HepG2 (cell line): ENCODE results near the gene MAP1LC3A. TPM values are rescaled to one million over a fixed set of nuclear protein-coding genes. Genes with fewer than 3 reads are reported as not detected.

Source experiments
- ARNTL ChIP-seq: sonication (generic); formaldehyde crosslinking; IDR thresholded peaks from 2 replicates; pipeline ENCODE4 v1.4.0; 2020; ENCODE audit warnings: mild to moderate bottlenecking, missing genetic modification reagents
- CEBPG ChIP-seq: IDR thresholded peaks from 2 replicates; pipeline ENCODE4 v1.6.1; 2016
- HIVEP1 ChIP-seq: sonication (generic); formaldehyde crosslinking; IDR thresholded peaks from 2 replicates; pipeline ENCODE4 v1.4.0; 2020; ENCODE audit warnings: mild to moderate bottlenecking, missing genetic modification reagents
- KAT7 ChIP-seq: IDR thresholded peaks from 2 replicates; pipeline ENCODE4 v1.6.1; 2018; ENCODE audit warnings: borderline replicate concordance, missing compliant biosample characterization
- KDM3A ChIP-seq: IDR thresholded peaks from 2 replicates; pipeline ENCODE4 v1.6.1; 2018; ENCODE audit warnings: low read depth, missing compliant biosample characterization
- RFXAP ChIP-seq: sonication (generic); formaldehyde crosslinking; IDR thresholded peaks from 2 replicates; pipeline ENCODE4 v1.4.0; 2020; ENCODE audit warnings: missing genetic modification reagents, borderline replicate concordance
- SP5 ChIP-seq: IDR thresholded peaks from 2 replicates; pipeline ENCODE4 v1.6.1; 2016; ENCODE audit warnings: low read depth, borderline replicate concordance
- SSRP1 ChIP-seq: IDR thresholded peaks from 2 replicates; pipeline ENCODE4 v1.6.1; 2016; ENCODE audit warnings: control low read depth
- TBX3 ChIP-seq: fragments of 450-650 bp; IDR thresholded peaks from 2 replicates; pipeline ENCODE4 v1.6.1; 2017; ENCODE audit warnings: antibody characterized with exemption, mild to moderate bottlenecking, inconsistent platforms, borderline replicate concordance
- TSC22D2 ChIP-seq: sonication (generic); formaldehyde crosslinking; IDR thresholded peaks from 2 replicates; pipeline ENCODE4 v1.5.1; 2020; ENCODE audit warnings: missing genetic modification reagents, mild to moderate bottlenecking, borderline replicate concordance
- ZBTB8A ChIP-seq: sonication (generic); formaldehyde crosslinking; IDR thresholded peaks from 2 replicates; pipeline ENCODE4 v1.4.0; 2020; ENCODE audit warnings: mild to moderate bottlenecking, low read depth, missing genetic modification reagents, borderline replicate concordance
- ZNF12 ChIP-seq: sonication (generic); formaldehyde crosslinking; IDR thresholded peaks from 2 replicates; pipeline ENCODE4 v1.5.0; 2020; ENCODE audit warnings: missing genetic modification reagents
- ZNF235 ChIP-seq: sonication (generic); formaldehyde crosslinking; IDR thresholded peaks from 2 replicates; pipeline ENCODE4 v1.8.1; 2023; ENCODE audit warnings: mild to moderate bottlenecking, missing genetic modification reagents, borderline replicate concordance
- ZNF558 ChIP-seq: sonication (generic); formaldehyde crosslinking; IDR thresholded peaks from 2 replicates; pipeline ENCODE4 v1.9.0; 2022; ENCODE audit warnings: mild to moderate bottlenecking, missing genetic modification reagents, borderline replicate concordance
- ZNF782 ChIP-seq: sonication (generic); formaldehyde crosslinking; IDR thresholded peaks from 2 replicates; pipeline ENCODE4 v1.4.0; 2020; ENCODE audit warnings: missing genetic modification reagents, mild to moderate bottlenecking, borderline replicate concordance
- ZZZ3 ChIP-seq: sonication (generic); formaldehyde crosslinking; IDR thresholded peaks from 2 replicates; pipeline ENCODE4 v1.4.0; 2020; ENCODE audit warnings: missing genetic modification reagents, mild to moderate bottlenecking, borderline replicate concordance
- polyA plus RNA-seq, 8 experiments: library from polyadenylated mRNA; depleted of rRNA in 3 of 8; stranded (reverse) in 7 of 8; unstranded in 1 of 8; fragments of >200 nt; fragmentation: Illumina TruSeq in 4 of 8; extraction: Trizol in 4 of 8; gene quantifications; 2 replicates each; pipeline versions ENCODE4 v1.2.1 to v1.2.3, GENCODE V29; 2011 to 2016; ENCODE audit warnings: low read depth in 4 of 8, missing spikeins in 1 of 8, mixed read lengths in 1 of 8; ENCODE audit not compliant: insufficient read depth in 1 of 8
- total RNA-seq, 5 experiments: library from RNA; depleted of rRNA; stranded (reverse); fragments of >200 nt; fragmentation: Illumina TruSeq; extraction: Trizol; gene quantifications; 2 replicates each; pipeline ENCODE4 v1.2.3, GENCODE V29; 2016; ENCODE audit warnings: low read depth in 1 of 5
- TF ChIP-seq, protein P1 (sequence below): sonication (generic); formaldehyde crosslinking; IDR thresholded peaks from 2 replicates; pipeline ENCODE4 v1.4.0; 2020; ENCODE audit warnings: missing genetic modification reagents, mild to moderate bottlenecking, borderline replicate concordance
- TF ChIP-seq, protein P2 (sequence below): sonication (generic); formaldehyde crosslinking; IDR thresholded peaks from 2 replicates; pipeline ENCODE4 v1.9.0; 2021; ENCODE audit warnings: mild to moderate bottlenecking, missing genetic modification reagents
- TF ChIP-seq, protein P3 (sequence below): sonication (generic); formaldehyde crosslinking; IDR thresholded peaks from 2 replicates; pipeline ENCODE4 v1.4.0; 2020; ENCODE audit warnings: mild to moderate bottlenecking, missing genetic modification reagents, borderline replicate concordance

Gene MAP1LC3A
- total and polyA plus RNA-seq, 2 of the 13 experiments (the other 11 are each of a cell fraction or from before 2014, with no cell fraction given), result not detected

DNA sequence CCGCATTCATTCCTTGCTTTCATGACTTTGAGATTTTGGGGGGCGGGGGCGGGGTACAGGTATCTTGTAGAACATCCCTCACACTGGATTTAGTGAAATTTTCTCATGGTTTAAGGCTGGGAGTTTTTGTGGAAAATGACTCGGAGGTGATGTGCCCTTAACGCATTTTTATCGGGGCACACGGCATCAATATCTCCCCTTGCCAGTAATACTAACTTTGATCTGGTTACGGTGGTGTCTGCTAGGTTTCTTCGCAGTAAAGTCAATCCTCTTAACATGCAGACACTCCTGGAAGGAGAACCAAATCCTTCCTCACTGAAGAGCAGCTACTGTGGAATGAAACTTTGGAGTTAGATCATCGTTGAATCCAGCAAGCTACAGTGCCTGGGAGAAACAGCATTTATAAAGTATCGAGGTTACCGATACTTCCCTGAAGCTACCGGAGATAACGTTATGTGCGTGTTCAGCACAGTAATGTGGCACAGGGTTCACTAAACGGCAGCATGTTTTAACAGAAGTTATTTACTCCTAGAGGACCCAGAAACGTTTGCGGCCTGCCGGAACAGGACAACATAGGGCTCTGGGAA, 43.5 kb upstream of the MAP1LC3A start (continued):
- TF ChIP-seq, protein P1, sequence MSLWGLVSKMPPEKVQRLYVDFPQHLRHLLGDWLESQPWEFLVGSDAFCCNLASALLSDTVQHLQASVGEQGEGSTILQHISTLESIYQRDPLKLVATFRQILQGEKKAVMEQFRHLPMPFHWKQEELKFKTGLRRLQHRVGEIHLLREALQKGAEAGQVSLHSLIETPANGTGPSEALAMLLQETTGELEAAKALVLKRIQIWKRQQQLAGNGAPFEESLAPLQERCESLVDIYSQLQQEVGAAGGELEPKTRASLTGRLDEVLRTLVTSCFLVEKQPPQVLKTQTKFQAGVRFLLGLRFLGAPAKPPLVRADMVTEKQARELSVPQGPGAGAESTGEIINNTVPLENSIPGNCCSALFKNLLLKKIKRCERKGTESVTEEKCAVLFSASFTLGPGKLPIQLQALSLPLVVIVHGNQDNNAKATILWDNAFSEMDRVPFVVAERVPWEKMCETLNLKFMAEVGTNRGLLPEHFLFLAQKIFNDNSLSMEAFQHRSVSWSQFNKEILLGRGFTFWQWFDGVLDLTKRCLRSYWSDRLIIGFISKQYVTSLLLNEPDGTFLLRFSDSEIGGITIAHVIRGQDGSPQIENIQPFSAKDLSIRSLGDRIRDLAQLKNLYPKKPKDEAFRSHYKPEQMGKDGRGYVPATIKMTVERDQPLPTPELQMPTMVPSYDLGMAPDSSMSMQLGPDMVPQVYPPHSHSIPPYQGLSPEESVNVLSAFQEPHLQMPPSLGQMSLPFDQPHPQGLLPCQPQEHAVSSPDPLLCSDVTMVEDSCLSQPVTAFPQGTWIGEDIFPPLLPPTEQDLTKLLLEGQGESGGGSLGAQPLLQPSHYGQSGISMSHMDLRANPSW, result 0 out of 2 replicates have a peak, but pooled peaks have one; percentile 41
- 0 out of 2 replicates have a peak, but pooled peaks have one; percentile 49 for TF ChIP-seq ZBTB8A (CRISPR knock-in tag)
- TF ChIP-seq TBX3, result no peak
- TF ChIP-seq ZNF782, result 0 out of 2 replicates have a peak, but pooled peaks have one; percentile 55
- TF ChIP-seq HIVEP1 (CRISPR knock-in tag), result no peak
- TF ChIP-seq, protein P2, sequence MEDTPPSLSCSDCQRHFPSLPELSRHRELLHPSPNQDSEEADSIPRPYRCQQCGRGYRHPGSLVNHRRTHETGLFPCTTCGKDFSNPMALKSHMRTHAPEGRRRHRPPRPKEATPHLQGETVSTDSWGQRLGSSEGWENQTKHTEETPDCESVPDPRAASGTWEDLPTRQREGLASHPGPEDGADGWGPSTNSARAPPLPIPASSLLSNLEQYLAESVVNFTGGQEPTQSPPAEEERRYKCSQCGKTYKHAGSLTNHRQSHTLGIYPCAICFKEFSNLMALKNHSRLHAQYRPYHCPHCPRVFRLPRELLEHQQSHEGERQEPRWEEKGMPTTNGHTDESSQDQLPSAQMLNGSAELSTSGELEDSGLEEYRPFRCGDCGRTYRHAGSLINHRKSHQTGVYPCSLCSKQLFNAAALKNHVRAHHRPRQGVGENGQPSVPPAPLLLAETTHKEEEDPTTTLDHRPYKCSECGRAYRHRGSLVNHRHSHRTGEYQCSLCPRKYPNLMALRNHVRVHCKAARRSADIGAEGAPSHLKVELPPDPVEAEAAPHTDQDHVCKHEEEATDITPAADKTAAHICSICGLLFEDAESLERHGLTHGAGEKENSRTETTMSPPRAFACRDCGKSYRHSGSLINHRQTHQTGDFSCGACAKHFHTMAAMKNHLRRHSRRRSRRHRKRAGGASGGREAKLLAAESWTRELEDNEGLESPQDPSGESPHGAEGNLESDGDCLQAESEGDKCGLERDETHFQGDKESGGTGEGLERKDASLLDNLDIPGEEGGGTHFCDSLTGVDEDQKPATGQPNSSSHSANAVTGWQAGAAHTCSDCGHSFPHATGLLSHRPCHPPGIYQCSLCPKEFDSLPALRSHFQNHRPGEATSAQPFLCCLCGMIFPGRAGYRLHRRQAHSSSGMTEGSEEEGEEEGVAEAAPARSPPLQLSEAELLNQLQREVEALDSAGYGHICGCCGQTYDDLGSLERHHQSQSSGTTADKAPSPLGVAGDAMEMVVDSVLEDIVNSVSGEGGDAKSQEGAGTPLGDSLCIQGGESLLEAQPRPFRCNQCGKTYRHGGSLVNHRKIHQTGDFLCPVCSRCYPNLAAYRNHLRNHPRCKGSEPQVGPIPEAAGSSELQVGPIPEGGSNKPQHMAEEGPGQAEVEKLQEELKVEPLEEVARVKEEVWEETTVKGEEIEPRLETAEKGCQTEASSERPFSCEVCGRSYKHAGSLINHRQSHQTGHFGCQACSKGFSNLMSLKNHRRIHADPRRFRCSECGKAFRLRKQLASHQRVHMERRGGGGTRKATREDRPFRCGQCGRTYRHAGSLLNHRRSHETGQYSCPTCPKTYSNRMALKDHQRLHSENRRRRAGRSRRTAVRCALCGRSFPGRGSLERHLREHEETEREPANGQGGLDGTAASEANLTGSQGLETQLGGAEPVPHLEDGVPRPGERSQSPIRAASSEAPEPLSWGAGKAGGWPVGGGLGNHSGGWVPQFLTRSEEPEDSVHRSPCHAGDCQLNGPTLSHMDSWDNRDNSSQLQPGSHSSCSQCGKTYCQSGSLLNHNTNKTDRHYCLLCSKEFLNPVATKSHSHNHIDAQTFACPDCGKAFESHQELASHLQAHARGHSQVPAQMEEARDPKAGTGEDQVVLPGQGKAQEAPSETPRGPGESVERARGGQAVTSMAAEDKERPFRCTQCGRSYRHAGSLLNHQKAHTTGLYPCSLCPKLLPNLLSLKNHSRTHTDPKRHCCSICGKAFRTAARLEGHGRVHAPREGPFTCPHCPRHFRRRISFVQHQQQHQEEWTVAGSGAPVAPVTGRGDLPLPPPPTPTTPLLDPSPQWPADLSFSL, result 0 out of 2 replicates have a peak, but pooled peaks have one; percentile 7
- TF ChIP-seq RFXAP, result no peak
- TF ChIP-seq ZNF235 (CRISPR knock-in tag), result no peak
- no peak for TF ChIP-seq ZNF558 (CRISPR knock-in tag)
- no peak for TF ChIP-seq TSC22D2 (CRISPR knock-in tag)
- TF ChIP-seq, protein P3, sequence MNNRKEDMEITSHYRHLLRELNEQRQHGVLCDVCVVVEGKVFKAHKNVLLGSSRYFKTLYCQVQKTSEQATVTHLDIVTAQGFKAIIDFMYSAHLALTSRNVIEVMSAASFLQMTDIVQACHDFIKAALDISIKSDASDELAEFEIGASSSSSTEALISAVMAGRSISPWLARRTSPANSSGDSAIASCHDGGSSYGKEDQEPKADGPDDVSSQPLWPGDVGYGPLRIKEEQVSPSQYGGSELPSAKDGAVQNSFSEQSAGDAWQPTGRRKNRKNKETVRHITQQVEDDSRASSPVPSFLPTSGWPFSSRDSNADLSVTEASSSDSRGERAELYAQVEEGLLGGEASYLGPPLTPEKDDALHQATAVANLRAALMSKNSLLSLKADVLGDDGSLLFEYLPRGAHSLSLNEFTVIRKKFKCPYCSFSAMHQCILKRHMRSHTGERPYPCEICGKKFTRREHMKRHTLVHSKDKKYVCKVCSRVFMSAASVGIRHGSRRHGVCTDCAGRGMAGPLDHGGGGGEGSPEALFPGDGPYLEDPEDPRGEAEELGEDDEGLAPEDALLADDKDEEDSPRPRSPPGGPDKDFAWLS (CRISPR knock-in tag), result 0 out of 2 replicates have a peak, but pooled peaks have one; percentile 88
- TF ChIP-seq KAT7 (CRISPR knock-in tag), result no peak
- TF ChIP-seq ARNTL, result 0 out of 2 replicates have a peak, but pooled peaks have one; percentile 21
- TF ChIP-seq KDM3A (CRISPR knock-in tag), result 0 out of 2 replicates have a peak, but pooled peaks have one; percentile 4
- peak; percentile 61; the same call in 1 of the 2 replicates for TF ChIP-seq ZNF12 (CRISPR knock-in tag)
- 0 out of 2 replicates have a peak, but pooled peaks have one; percentile 71 for TF ChIP-seq ZZZ3 (CRISPR knock-in tag)
- no peak for TF ChIP-seq SSRP1 (CRISPR knock-in tag)
- TF ChIP-seq SP5, result 0 out of 2 replicates have a peak, but pooled peaks have one; percentile 39
- TF ChIP-seq CEBPG, result no peak
